B cell (primary cell): ENCODE data around the gene PLEKHM1. TPM values are rescaled to one million over a fixed set of nuclear protein-coding genes. Genes with fewer than 3 reads are reported as not detected.

ENCODE experiments used
- ATAC-seq: fragments of 200-7000 bp; cut with Tn5 transposase; one replicate; pipeline ENCODE4 v1.10.0; 2021; ENCODE audit warnings: low read depth, mild to moderate bottlenecking, moderate number of reproducible peaks, moderate library complexity
- CTCF ChIA-PET: fragments of 350-600 bp; sonication (Branson Sonifier 250); formaldehyde crosslinking; loops from one replicate; lab custom pipeline; 2021; ENCODE audit warnings: antibody characterized with exemption, inconsistent platforms; lab: Charles Lee
- POLR2A ChIA-PET: fragments of 350-600 bp; sonication (Branson Sonifier 250); formaldehyde crosslinking; loops from one replicate; lab custom pipeline; 2021; ENCODE audit warnings: antibody characterized with exemption; lab: Charles Lee
- DNase-seq: peaks from one replicate; pipeline ENCODE4 v3.0.0; 2013
- H2AFZ ChIP-seq: 2 replicates; pipeline ENCODE4 v1.6.1; 2012; ENCODE audit warnings: mild to moderate bottlenecking, low read depth, low read length; ENCODE audit not compliant: insufficient read depth, poor library complexity, severe bottlenecking
- H3K27ac ChIP-seq, 2 donors: 1 replicate in 1 of 2; 2 replicates in 1 of 2; pipeline ENCODE4 v1.5.1; 2012 to 2013; ENCODE audit warnings: low read length in 2 of 2, mild to moderate bottlenecking in 2 of 2, moderate library complexity in 1 of 2
- H3K27me3 ChIP-seq, 4 experiments: fragments of 200-600 bp in 1 of 4; sonication (generic) in 1 of 4; replicated peaks in 1 of 4; 1 replicate in 2 of 4; 2 replicates in 2 of 4; pipeline versions ENCODE4 v1.6.1 to v1.7.0; 2013 to 2016; ENCODE audit warnings: low read length in 3 of 4, mild to moderate bottlenecking in 2 of 4, mixed read lengths in 1 of 4, moderate library complexity in 1 of 4; ENCODE audit not compliant: insufficient read depth in 4 of 4, control insufficient read depth in 3 of 4; ENCODE audit errors: control extremely low read depth in 1 of 4
- H3K36me3 ChIP-seq, 2 experiments: replicated peaks in 1 of 2; 1 replicate in 1 of 2; 2 replicates in 1 of 2; pipeline versions ENCODE4 v1.6.1 to v1.7.1; 2013; ENCODE audit warnings: low read length in 1 of 2; ENCODE audit not compliant: insufficient read depth in 2 of 2, control insufficient read depth in 1 of 2; ENCODE audit errors: control extremely low read depth in 1 of 2, extremely low read depth in 1 of 2
- H3K4me1 ChIP-seq, 2 donors: fragments of 200-600 bp in 1 of 2; sonication (generic) in 1 of 2; 1 replicate in 1 of 2; 2 replicates in 1 of 2; pipeline versions ENCODE4 v1.5.1 to v1.6.1; 2013 to 2017; ENCODE audit warnings: low read length in 2 of 2; ENCODE audit not compliant: control insufficient read depth in 2 of 2, insufficient read depth in 2 of 2
- H3K4me2 ChIP-seq: replicated peaks from 2 replicates; pipeline ENCODE3; 2012; ENCODE audit warnings: mild to moderate bottlenecking, low read depth, low read length; ENCODE audit not compliant: poor library complexity, severe bottlenecking
- H3K4me3 ChIP-seq, 5 experiments: fragments of 200-600 bp in 1 of 5; sonication (generic) in 1 of 5; 1 replicate in 3 of 5; 2 replicates in 2 of 5; pipeline versions ENCODE4 v1.5.1 to v1.7.0; 2011 to 2016; ENCODE audit warnings: low read length in 4 of 5, mild to moderate bottlenecking in 4 of 5, low read depth in 2 of 5, control low read depth in 1 of 5, moderate library complexity in 1 of 5; ENCODE audit not compliant: insufficient read depth in 1 of 5; ENCODE audit errors: control extremely low read depth in 1 of 5, extremely low read depth in 1 of 5
- H3K79me2 ChIP-seq: fragments of 200-600 bp; sonication (generic); one replicate; pipeline ENCODE4 v1.6.0; 2016; ENCODE audit warnings: low read length; ENCODE audit not compliant: control insufficient read depth, insufficient read depth
- H3K9ac ChIP-seq: fragments of 200-600 bp; sonication (generic); 2 replicates; pipeline ENCODE4 v1.6.1; 2017; ENCODE audit warnings: mild to moderate bottlenecking, low read length, moderate library complexity
- H3K9me3 ChIP-seq, 3 donors: one replicate each; pipeline versions ENCODE4 v1.6.1 to v1.7.1; 2013; ENCODE audit warnings: low read length in 2 of 3; ENCODE audit not compliant: control insufficient read depth in 2 of 3, insufficient read depth in 1 of 3; ENCODE audit errors: control extremely low read depth in 1 of 3
- H4K20me1 ChIP-seq: 2 replicates; pipeline ENCODE4 v1.6.0; 2012; ENCODE audit warnings: mild to moderate bottlenecking, low read length; ENCODE audit not compliant: insufficient read depth, control insufficient read depth, poor library complexity, severe bottlenecking
- H3K27ac Mint-ChIP-seq: one replicate; pipeline ENCODE4 v1.8.0; 2021; ENCODE audit warnings: mixed read lengths
- H3K27me3 Mint-ChIP-seq: one replicate; pipeline ENCODE4 v1.8.0; 2021; ENCODE audit warnings: mixed read lengths
- H3K4me1 Mint-ChIP-seq: one replicate; pipeline ENCODE4 v1.8.0; 2021; ENCODE audit warnings: mixed read lengths
- H3K4me3 Mint-ChIP-seq: one replicate; pipeline ENCODE4 v1.8.0; 2021; ENCODE audit warnings: mixed read lengths
- H3K9me3 Mint-ChIP-seq: one replicate; pipeline ENCODE4 v1.8.0; 2022; ENCODE audit warnings: mixed read lengths; ENCODE audit not compliant: insufficient read depth
- EZH2 ChIP-seq: IDR thresholded peaks from 2 replicates; pipeline ENCODE4 v1.6.1; 2012; ENCODE audit warnings: borderline replicate concordance, low read depth, mild to moderate bottlenecking, moderate library complexity, low read length; ENCODE audit not compliant: insufficient read depth, poor library complexity, severe bottlenecking
- WGBS: methylation state at CpG from one replicate; pipeline ENCODE4 v1.1.5; 2013; ENCODE audit warnings: missing lambda C conversion rate; ENCODE audit not compliant: insufficient coverage; 5-methylcytosine and 5-hydroxymethylcytosine counted together
- intact Hi-C: fragments of 100-400 bp; cut with micrococcal nuclease; formaldehyde crosslinking; loops from one replicate; pipeline ENCODE4 v1.10.0; 2022
- polyA plus RNA-seq: library from polyadenylated mRNA; depleted of rRNA; stranded (reverse); fragments of >200 nt; gene quantifications from 2 replicates; pipeline ENCODE4 v1.2.3, GENCODE V29; 2012
- total RNA-seq, 2 donors: library from RNA; stranded (reverse); fragments of 120-200 nt in 1 of 2; gene quantifications; 1 replicate in 1 of 2; 2 replicates in 1 of 2; pipeline versions ENCODE4 v1.2.3 to v1.2.4, GENCODE V29; 2013 to 2022
- TF ChIP-seq, protein P1 (sequence below): fragments of 200-600 bp; IDR thresholded peaks from one replicate; pipeline ENCODE4 v1.8.0; 2022; ENCODE audit warnings: antibody characterized with exemption, mild to moderate bottlenecking

The PLEKHM1 gene
- total and polyA plus RNA-seq, 2 donors (not counting 1 experiment from before 2014, with no cell fraction given) = 26.2 to 73.9 TPM

DNA sequence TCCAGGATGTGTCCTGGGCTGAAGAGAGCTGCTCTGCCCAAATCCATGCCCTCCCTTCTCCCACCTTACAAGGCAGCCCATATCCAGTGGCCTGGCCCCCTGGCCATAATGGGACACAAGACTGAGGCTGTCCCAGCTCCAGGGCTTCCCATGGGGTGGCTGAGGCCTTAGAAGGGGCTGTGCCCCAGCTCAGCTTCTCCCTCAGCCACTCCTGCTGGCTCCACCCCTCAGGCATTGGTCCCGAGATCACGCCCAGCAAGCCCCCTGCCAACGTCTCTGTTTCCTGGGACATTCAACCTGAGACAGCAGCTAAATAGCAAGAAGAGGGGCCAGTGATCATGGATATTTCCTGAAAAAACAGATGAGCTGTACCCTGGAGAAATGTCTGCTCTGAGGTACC lies 101.2 kb downstream of the PLEKHM1 start:
- Histone ChIP-seq H3K4me1 (peaks cover 0 to 5% of the 10 kb centered on the region in 2 donors), H3K27ac (no peak overlapping the region), H3K27me3 (peaks cover 0 to 12% (median 2%) of the 10 kb centered on the region in 4 experiments), H3K79me2 (no peaks in the 10 kb centered on the region), H3K36me3 (peaks cover 0 to 10% of the 10 kb centered on the region in 2 experiments), H3K4me2 (no peak overlapping the region), H2AFZ (no peak overlapping the region), H3K9ac (no peak overlapping the region), H3K9me3 (peaks cover 0 to 5% (median 0%) of the 10 kb centered on the region in 3 donors), H4K20me1 (peaks cover 4% of the 10 kb centered on the region), H3K4me3 (no peak overlapping the region)
- TF ChIP-seq, protein P1, sequence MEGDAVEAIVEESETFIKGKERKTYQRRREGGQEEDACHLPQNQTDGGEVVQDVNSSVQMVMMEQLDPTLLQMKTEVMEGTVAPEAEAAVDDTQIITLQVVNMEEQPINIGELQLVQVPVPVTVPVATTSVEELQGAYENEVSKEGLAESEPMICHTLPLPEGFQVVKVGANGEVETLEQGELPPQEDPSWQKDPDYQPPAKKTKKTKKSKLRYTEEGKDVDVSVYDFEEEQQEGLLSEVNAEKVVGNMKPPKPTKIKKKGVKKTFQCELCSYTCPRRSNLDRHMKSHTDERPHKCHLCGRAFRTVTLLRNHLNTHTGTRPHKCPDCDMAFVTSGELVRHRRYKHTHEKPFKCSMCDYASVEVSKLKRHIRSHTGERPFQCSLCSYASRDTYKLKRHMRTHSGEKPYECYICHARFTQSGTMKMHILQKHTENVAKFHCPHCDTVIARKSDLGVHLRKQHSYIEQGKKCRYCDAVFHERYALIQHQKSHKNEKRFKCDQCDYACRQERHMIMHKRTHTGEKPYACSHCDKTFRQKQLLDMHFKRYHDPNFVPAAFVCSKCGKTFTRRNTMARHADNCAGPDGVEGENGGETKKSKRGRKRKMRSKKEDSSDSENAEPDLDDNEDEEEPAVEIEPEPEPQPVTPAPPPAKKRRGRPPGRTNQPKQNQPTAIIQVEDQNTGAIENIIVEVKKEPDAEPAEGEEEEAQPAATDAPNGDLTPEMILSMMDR = no peak
- no peak for TF ChIP-seq EZH2
- peaks cover 16% of the 10 kb centered on the region for H3K27me3 Mint-ChIP-seq
- intact Hi-C loops = loop anchor here (5.0 kb wide), 1 partner anchor 92 kb away; no protein-coding TSS in a partner anchor
- CTCF ChIA-PET = interaction anchor here (6.7 to 18.7 kb wide), 2 partner anchors 112 to 169 kb away, joined by 108 to 520 read pairs; partner anchors contain the start of gene FMNL1
- ATAC-seq = no peak
- H3K4me3 Mint-ChIP-seq = no peak overlapping the region
- 71% methylated on average over 3 of the region's 3 CpGs for WGBS
- H3K27ac Mint-ChIP-seq = no peak overlapping the region
- POLR2A ChIA-PET = interaction anchor here (0.5 kb wide), 1 partner anchor 107 kb away, joined by 5 read pairs; no protein-coding TSS in a partner anchor
- DNase-seq = no peak
- peaks cover 8% of the 10 kb centered on the region for H3K4me1 Mint-ChIP-seq
- no peaks in the 10 kb centered on the region for H3K9me3 Mint-ChIP-seq

DNA sequence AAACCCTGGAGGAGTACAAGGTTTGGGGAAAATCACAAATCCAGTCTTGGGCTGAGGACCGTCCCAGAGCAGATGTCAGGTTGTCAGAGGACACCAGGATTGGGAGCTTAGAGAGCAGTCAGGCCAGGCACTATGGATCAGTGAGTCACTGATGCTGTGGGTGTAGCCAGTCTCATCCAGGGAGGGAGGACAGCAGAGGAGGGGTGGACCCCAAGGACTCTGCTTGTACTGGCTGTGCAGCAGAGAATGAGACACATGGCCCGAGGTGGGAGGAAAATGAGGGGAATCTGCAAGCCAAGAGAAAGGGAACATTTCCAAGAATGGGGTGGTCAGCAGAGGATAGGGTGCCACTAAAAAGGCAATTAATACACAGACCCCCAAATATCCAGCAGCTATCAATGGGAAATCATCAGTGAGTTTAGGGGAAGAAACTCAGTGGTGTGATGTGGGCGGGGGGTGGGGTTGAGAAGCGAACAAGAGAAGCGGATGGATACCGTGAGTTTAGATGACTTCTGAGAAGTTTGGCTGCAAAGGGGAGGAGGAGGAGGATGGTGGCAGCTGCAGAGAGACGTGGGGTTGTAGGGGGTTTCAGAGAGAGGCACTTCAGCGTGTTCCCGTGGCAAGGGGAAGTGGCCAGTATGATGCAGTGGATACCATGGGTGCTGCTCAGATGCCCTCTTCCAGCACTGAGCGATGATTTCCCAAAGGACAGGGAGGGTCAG lies 101.8 kb downstream of the PLEKHM1 start:
- POLR2A ChIA-PET = interaction anchor here (0.5 kb wide), 1 partner anchor 106 kb away, joined by 5 read pairs; no protein-coding TSS in a partner anchor
- Histone ChIP-seq H3K27ac (no peak overlapping the region), H3K9me3 (peaks cover 0 to 5% (median 0%) of the 10 kb centered on the region in 3 donors), H3K27me3 (peaks cover 0 to 12% (median 2%) of the 10 kb centered on the region in 4 experiments), H3K9ac (no peak overlapping the region), H4K20me1 (no peaks in the 10 kb centered on the region), H3K4me3 (no peak overlapping the region), H3K4me2 (no peak overlapping the region), H3K79me2 (no peaks in the 10 kb centered on the region), H3K36me3 (peaks cover 0 to 4% of the 10 kb centered on the region in 2 experiments), H3K4me1 (peaks cover 0 to 7% of the 10 kb centered on the region in 2 donors), H2AFZ (no peak overlapping the region)
- H3K9me3 Mint-ChIP-seq = no peaks in the 10 kb centered on the region
- no peak overlapping the region for H3K4me3 Mint-ChIP-seq
- H3K27ac Mint-ChIP-seq = no peak overlapping the region
- intact Hi-C loops = loop anchor here (5.0 kb wide), 1 partner anchor 91 kb away; no protein-coding TSS in a partner anchor
- H3K27me3 Mint-ChIP-seq = peaks cover 16% of the 10 kb centered on the region
- ATAC-seq (no peak), DNase-seq (no peak)
- 70% methylated on average over 9 of the region's 10 CpGs for WGBS
- CTCF ChIA-PET = interaction anchor here (0.8 to 18.7 kb wide), 4 partner anchors 72 to 168 kb away, joined by 4 to 520 read pairs (median 59); partner anchors contain the start of genes FMNL1 and MAP3K14
- TF ChIP-seq EZH2 = no peak
- TF ChIP-seq, protein P1 = no peak
- peaks cover 14% of the 10 kb centered on the region for H3K4me1 Mint-ChIP-seq
